ENCODE results near the gene SLC5A5. TPM values are rescaled to one million over a fixed set of nuclear protein-coding genes. Genes with fewer than 3 reads are reported as not detected.
A peak's percentile ranks its signal among the peaks of the same experiment; 100 is the strongest.
"Not testable (repeated sequence)": the region's sequence is repeated elsewhere in the genome, so short reads cannot be mapped to it uniquely, and the experiment has no call there.

SLC5A5 gene
- polyA plus RNA-seq, 1 donor: not detected

- Histone ChIP-seq H3K27me3 (ENCODE audit: control insufficient read depth, insufficient read depth, low read length) (peaks cover 73% of the 10 kb centered on the region), H3K27ac (ENCODE audit: low read length) (no peak overlapping the region), H3K4me3 (ENCODE audit: low read length) (no peak overlapping the region), H3K36me3 (ENCODE audit: control insufficient read depth, insufficient read depth, low read length) (no peaks in the 10 kb centered on the region), H3K4me1 (ENCODE audit: control insufficient read depth, insufficient read depth, low read length) (peaks cover 4% of the 10 kb centered on the region), H3K9me3 (ENCODE audit: control insufficient read depth, low read depth, low read length) (peaks cover 8% of the 10 kb centered on the region)
- no CpG with 5 or more reads among the region's 61 CpGs for WGBS (ENCODE audit: insufficient coverage, low lambda C conversion rate)
- no peak for DNase-seq
Measured at GRCh38 chr19:17872251-17873001, 681 bp downstream of the SLC5A5 start.

GRCh38 chr19:17873786-17874757, 2.3 kb downstream of the SLC5A5 start:
- peaks cover 4% of the 10 kb centered on the region for H3K4me1 ChIP-seq (ENCODE audit: control insufficient read depth, insufficient read depth, low read length)
- peaks cover 8% of the 10 kb centered on the region for H3K9me3 ChIP-seq (ENCODE audit: control insufficient read depth, low read depth, low read length)
- DNase-seq: peak in 1 of 2 donors; percentile 32
- no peaks in the 10 kb centered on the region for H3K36me3 ChIP-seq (ENCODE audit: control insufficient read depth, insufficient read depth, low read length)
- H3K27ac ChIP-seq (ENCODE audit: low read length): no peak overlapping the region
- H3K27me3 ChIP-seq (ENCODE audit: control insufficient read depth, insufficient read depth, low read length): peaks cover 61% of the 10 kb centered on the region
- H3K4me3 ChIP-seq (ENCODE audit: low read length): no peak overlapping the region
- WGBS (ENCODE audit: insufficient coverage, low lambda C conversion rate): no CpG with 5 or more reads among the region's 63 CpGs

GRCh38 chr19:17874758-17875135, 3.0 kb downstream of the SLC5A5 start:
- no peak overlapping the region for H3K27ac ChIP-seq (ENCODE audit: low read length)
- H3K36me3 ChIP-seq (ENCODE audit: control insufficient read depth, insufficient read depth, low read length): no peaks in the 10 kb centered on the region
- no peak overlapping the region for H3K4me3 ChIP-seq (ENCODE audit: low read length)
- no CpG with 5 or more reads among the region's 9 CpGs for WGBS (ENCODE audit: insufficient coverage, low lambda C conversion rate)
- peaks cover 4% of the 10 kb centered on the region for H3K4me1 ChIP-seq (ENCODE audit: control insufficient read depth, insufficient read depth, low read length)
- DNase-seq: no peak
- H3K9me3 ChIP-seq (ENCODE audit: control insufficient read depth, low read depth, low read length): peaks cover 8% of the 10 kb centered on the region
- H3K27me3 ChIP-seq (ENCODE audit: control insufficient read depth, insufficient read depth, low read length): peaks cover 54% of the 10 kb centered on the region

GRCh38 chr19:17877696-17878095, 6.0 kb downstream of the SLC5A5 start:
- Histone ChIP-seq H3K27me3 (ENCODE audit: control insufficient read depth, insufficient read depth, low read length) (peaks cover 25% of the 10 kb centered on the region), H3K9me3 (ENCODE audit: control insufficient read depth, low read depth, low read length) (peaks cover 5% of the 10 kb centered on the region)

GRCh38 chr19:17879466-17879865, 7.7 kb downstream of the SLC5A5 start:
- WGBS (ENCODE audit: insufficient coverage, low lambda C conversion rate): no CpG with 5 or more reads among the region's 7 CpGs
- no peaks in the 10 kb centered on the region for H3K36me3 ChIP-seq (ENCODE audit: control insufficient read depth, insufficient read depth, low read length)
- no peak for DNase-seq
- no peak overlapping the region for H3K4me3 ChIP-seq (ENCODE audit: low read length)
- no peaks in the 10 kb centered on the region for H3K4me1 ChIP-seq (ENCODE audit: control insufficient read depth, insufficient read depth, low read length)
- H3K27ac ChIP-seq (ENCODE audit: low read length): no peak overlapping the region
- peaks cover 7% of the 10 kb centered on the region for H3K27me3 ChIP-seq (ENCODE audit: control insufficient read depth, insufficient read depth, low read length)
- H3K9me3 ChIP-seq (ENCODE audit: control insufficient read depth, low read depth, low read length): no peaks in the 10 kb centered on the region

More at GRCh38 chr19:17877696-17878095, 6.0 kb downstream of the SLC5A5 start:
- no peaks in the 10 kb centered on the region for H3K36me3 ChIP-seq (ENCODE audit: control insufficient read depth, insufficient read depth, low read length)
- no peak overlapping the region for H3K4me3 ChIP-seq (ENCODE audit: low read length)
- no peak overlapping the region for H3K27ac ChIP-seq (ENCODE audit: low read length)
- WGBS (ENCODE audit: insufficient coverage, low lambda C conversion rate): no CpG with 5 or more reads among the region's 16 CpGs
- DNase-seq: no peak
- H3K4me1 ChIP-seq (ENCODE audit: control insufficient read depth, insufficient read depth, low read length): peaks cover 4% of the 10 kb centered on the region

- H3K4me3 ChIP-seq (ENCODE audit: low read length): no peak overlapping the region
- no peak overlapping the region for H3K27ac ChIP-seq (ENCODE audit: low read length)
- H3K9me3 ChIP-seq (ENCODE audit: control insufficient read depth, low read depth, low read length): no peaks in the 10 kb centered on the region
- H3K27me3 ChIP-seq (ENCODE audit: control insufficient read depth, insufficient read depth, low read length): no peaks in the 10 kb centered on the region
- no CpG with 5 or more reads among the region's 7 CpGs for WGBS (ENCODE audit: insufficient coverage, low lambda C conversion rate)
- H3K4me1 ChIP-seq (ENCODE audit: control insufficient read depth, insufficient read depth, low read length): no peaks in the 10 kb centered on the region
- no peaks in the 10 kb centered on the region for H3K36me3 ChIP-seq (ENCODE audit: control insufficient read depth, insufficient read depth, low read length)
- DNase-seq: no peak
Measured at GRCh38 chr19:17881701-17882100, 10.0 kb downstream of the SLC5A5 start.

GRCh38 chr19:17883627-17884410, 12.1 kb downstream of the SLC5A5 start:
- WGBS (ENCODE audit: insufficient coverage, low lambda C conversion rate): no CpG with 5 or more reads among the region's 33 CpGs
- no peak overlapping the region for H3K4me3 ChIP-seq (ENCODE audit: low read length)
- no peak overlapping the region for H3K27ac ChIP-seq (ENCODE audit: low read length)
- no peaks in the 10 kb centered on the region for H3K27me3 ChIP-seq (ENCODE audit: control insufficient read depth, insufficient read depth, low read length)
- no peaks in the 10 kb centered on the region for H3K36me3 ChIP-seq (ENCODE audit: control insufficient read depth, insufficient read depth, low read length)
- no peaks in the 10 kb centered on the region for H3K4me1 ChIP-seq (ENCODE audit: control insufficient read depth, insufficient read depth, low read length)
- H3K9me3 ChIP-seq (ENCODE audit: control insufficient read depth, low read depth, low read length): no peaks in the 10 kb centered on the region
- DNase-seq: no peak

GRCh38 chr19:17886515-17886914, 14.8 kb downstream of the SLC5A5 start:
- H3K36me3 ChIP-seq (ENCODE audit: control insufficient read depth, insufficient read depth, low read length): no peaks in the 10 kb centered on the region
- DNase-seq: no peak
- no peaks in the 10 kb centered on the region for H3K27me3 ChIP-seq (ENCODE audit: control insufficient read depth, insufficient read depth, low read length)
- H3K27ac ChIP-seq (ENCODE audit: low read length): no peak overlapping the region
- H3K9me3 ChIP-seq (ENCODE audit: control insufficient read depth, low read depth, low read length): no peaks in the 10 kb centered on the region
- H3K4me3 ChIP-seq (ENCODE audit: low read length): no peak overlapping the region
- WGBS (ENCODE audit: insufficient coverage, low lambda C conversion rate): no CpG with 5 or more reads among the region's 7 CpGs
- H3K4me1 ChIP-seq (ENCODE audit: control insufficient read depth, insufficient read depth, low read length): no peaks in the 10 kb centered on the region

- H3K4me1 ChIP-seq (ENCODE audit: control insufficient read depth, insufficient read depth, low read length); DNase-seq; H3K36me3 ChIP-seq (ENCODE audit: control insufficient read depth, insufficient read depth, low read length); H3K27me3 ChIP-seq (ENCODE audit: control insufficient read depth, insufficient read depth, low read length); H3K9me3 ChIP-seq (ENCODE audit: control insufficient read depth, low read depth, low read length); H3K27ac ChIP-seq (ENCODE audit: low read length); H3K4me3 ChIP-seq (ENCODE audit: low read length): not testable (repeated sequence)
- 100% methylated on average over 1 of the region's 4 CpGs for WGBS (ENCODE audit: insufficient coverage, low lambda C conversion rate)
Measured at GRCh38 chr19:17887221-17887620, 15.5 kb downstream of the SLC5A5 start.

- DNase-seq: no peak
Measured at GRCh38 chr19:17888260-17888659, 16.5 kb downstream of the SLC5A5 start.

More at GRCh38 chr19:17888260-17888659, 16.5 kb downstream of the SLC5A5 start:
- WGBS (ENCODE audit: insufficient coverage, low lambda C conversion rate): no CpG with 5 or more reads among the region's 7 CpGs
- no peaks in the 10 kb centered on the region for H3K4me1 ChIP-seq (ENCODE audit: control insufficient read depth, insufficient read depth, low read length)
- H3K9me3 ChIP-seq (ENCODE audit: control insufficient read depth, low read depth, low read length): no peaks in the 10 kb centered on the region
- no peak overlapping the region for H3K27ac ChIP-seq (ENCODE audit: low read length)
- H3K4me3 ChIP-seq (ENCODE audit: low read length): no peak overlapping the region
- H3K27me3 ChIP-seq (ENCODE audit: control insufficient read depth, insufficient read depth, low read length): no peaks in the 10 kb centered on the region
- no peaks in the 10 kb centered on the region for H3K36me3 ChIP-seq (ENCODE audit: control insufficient read depth, insufficient read depth, low read length)

Data from large intestine (tissue), 3 donors.